NB4 (cell line): ENCODE measurements around the gene CDADC1.
"Not testable (repeated sequence)": the region's sequence is repeated elsewhere in the genome, so short reads cannot be mapped to it uniquely, and the experiment has no call there.

ENCODE experiments used
- DNase-seq: peaks from one replicate; pipeline ENCODE4 v3.0.0; 2010; ENCODE audit warnings: low read depth
- H3K4me3 ChIP-seq: one replicate; pipeline ENCODE4 v1.5.1; 2011; ENCODE audit warnings: mild to moderate bottlenecking, low read depth, low read length, moderate library complexity
- CTCF ChIP-seq: IDR thresholded peaks from one replicate; pipeline ENCODE4 v1.5.1; 2012; ENCODE audit warnings: low read depth, low read length
- MYC ChIP-seq: IDR thresholded peaks from 2 replicates; pipeline ENCODE4 v1.6.1; 2011; ENCODE audit warnings: low read depth, low read length
- POLR2A ChIP-seq: IDR thresholded peaks from 2 replicates; pipeline ENCODE4 v1.6.1; 2011; ENCODE audit warnings: mild to moderate bottlenecking; ENCODE audit not compliant: insufficient read length; ENCODE audit errors: extremely low read depth
- TF ChIP-seq, protein P1 (sequence below): IDR thresholded peaks from 2 replicates; pipeline ENCODE4 v1.6.1; 2011; ENCODE audit warnings: low read depth, low read length

The CDADC1 gene

DNA sequence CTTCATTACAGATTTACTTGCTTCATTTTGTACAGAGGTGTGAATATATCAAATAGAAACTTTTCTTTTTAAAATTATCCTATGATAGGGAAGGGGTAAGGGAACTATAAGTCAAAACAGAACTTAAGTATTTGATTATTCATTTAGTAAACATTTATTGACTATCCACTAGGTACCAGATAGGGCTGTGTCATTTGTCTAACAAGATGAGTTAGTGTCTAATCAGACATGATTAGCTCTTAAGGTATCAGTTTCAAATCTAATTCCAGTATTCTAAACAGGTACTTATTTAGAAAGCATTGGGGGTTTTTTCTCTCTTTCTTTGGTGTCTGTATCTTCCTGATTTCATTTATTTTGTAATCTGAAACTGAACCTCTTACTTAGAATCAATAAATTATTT, 32.2 kb downstream of the CDADC1 start:
- TF ChIP-seq MYC (no peak), CTCF (no peak), POLR2A (no peak)
- TF ChIP-seq, protein P1, sequence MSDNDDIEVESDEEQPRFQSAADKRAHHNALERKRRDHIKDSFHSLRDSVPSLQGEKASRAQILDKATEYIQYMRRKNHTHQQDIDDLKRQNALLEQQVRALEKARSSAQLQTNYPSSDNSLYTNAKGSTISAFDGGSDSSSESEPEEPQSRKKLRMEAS = no peak
- no peak overlapping the region for H3K4me3 ChIP-seq
- no peak for DNase-seq

- H3K4me3 ChIP-seq = no peak overlapping the region
- no peak for TF ChIP-seq CTCF
- no peak for TF ChIP-seq POLR2A
- TF ChIP-seq, protein P1 = no peak
- no peak for TF ChIP-seq MYC
- DNase-seq = no peak
These were observed 40.3 kb downstream of the CDADC1 start for GRCh38 chr13:49287995-49288394.

GRCh38 chr13:49288458-49288857, 40.7 kb downstream of the CDADC1 start:
- no peak overlapping the region for H3K4me3 ChIP-seq
- TF ChIP-seq, protein P1 = no peak
- TF ChIP-seq MYC = no peak
- TF ChIP-seq CTCF = no peak
- no peak for TF ChIP-seq POLR2A
- DNase-seq = no peak

- no peak for TF ChIP-seq CTCF
- TF ChIP-seq POLR2A = no peak
- DNase-seq = no peak
These were observed 45.2 kb downstream of the CDADC1 start for GRCh38 chr13:49292742-49293486.

DNA sequence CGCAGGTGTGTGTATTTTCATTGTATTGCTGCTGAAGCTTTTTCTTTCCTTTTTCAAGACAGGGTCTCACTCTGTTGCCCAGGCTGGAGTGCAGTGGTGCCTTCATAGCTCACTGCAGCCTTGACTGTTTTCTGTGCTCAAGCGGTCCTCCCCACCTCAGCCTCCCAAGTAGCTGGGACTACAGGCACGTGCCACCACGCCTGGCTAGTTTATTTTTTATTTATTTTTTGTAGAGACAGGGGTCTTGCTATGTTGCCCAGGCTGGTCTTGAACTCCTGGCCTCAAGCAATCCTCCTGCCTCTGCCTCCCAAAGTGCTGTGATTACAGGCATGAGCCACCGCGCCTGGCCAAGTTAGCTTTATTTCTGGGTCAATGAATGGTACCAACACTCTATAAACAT, 47.0 kb downstream of the CDADC1 start:
- not testable (repeated sequence) for H3K4me3 ChIP-seq, DNase-seq

More at GRCh38 chr13:49292742-49293486, 45.2 kb downstream of the CDADC1 start:
- H3K4me3 ChIP-seq = no peak overlapping the region

DNA sequence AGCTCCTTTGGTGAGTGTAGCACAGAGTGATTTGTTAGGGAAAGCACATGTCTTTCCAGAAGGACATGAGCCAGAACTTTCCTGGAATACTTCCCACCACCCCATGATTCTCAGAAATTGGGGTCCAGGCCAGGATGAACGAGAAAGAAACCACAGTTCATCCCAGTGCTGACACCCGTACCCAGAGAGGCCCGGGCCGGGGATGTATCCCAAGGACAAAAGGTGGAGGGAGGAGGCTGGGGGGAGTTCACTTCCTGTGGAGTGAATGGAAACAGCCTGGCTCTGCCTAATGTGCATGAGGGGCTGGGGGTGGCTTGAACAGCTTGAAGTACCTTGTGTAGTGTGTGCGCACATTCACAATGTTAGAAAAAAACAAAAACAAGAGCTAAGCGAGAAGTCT, 47.5 kb downstream of the CDADC1 start:
- no peak for DNase-seq
- H3K4me3 ChIP-seq = no peak overlapping the region
- no peak for TF ChIP-seq POLR2A
- no peak for TF ChIP-seq CTCF
- TF ChIP-seq MYC = no peak
- TF ChIP-seq, protein P1 = no peak
